ENCODE measurements around the gene HDAC7.

DNA sequence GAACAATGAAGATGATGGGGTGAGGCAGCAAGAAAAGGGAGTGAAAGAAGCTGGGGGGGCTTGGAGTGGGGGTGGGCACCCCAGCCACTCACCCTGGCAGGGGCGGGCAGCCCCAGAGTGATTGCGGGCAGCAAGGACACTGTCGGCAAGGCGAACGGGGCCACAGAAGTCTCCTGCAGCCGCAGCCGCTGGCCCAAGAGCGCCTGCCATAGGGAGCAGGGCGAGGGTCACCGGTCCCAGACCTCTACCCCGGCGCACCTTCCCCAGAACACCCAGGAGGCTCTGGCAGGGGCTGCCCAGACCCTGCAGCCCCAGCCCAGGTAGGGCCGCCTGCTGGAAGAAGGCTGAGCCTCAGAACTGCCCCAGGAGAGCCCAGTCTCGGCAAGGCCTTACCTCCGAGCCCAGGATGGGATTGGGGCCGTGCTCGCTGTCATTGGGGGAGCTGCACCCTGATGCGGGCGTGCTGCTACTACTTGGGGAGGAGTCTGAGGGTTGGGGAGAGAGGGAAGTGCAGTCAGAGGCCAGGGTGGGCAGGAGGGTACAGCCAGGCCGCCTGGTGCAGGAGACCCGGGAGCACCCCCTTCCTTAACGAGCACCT lies 23.8 kb downstream of the HDAC7 start:
- no peak for TF ChIP-seq POLR2A (IDR thresholded peaks at IDR 0.05)
- no peak for TF ChIP-seq CTCF (IDR thresholded peaks at IDR 0.05)

All from adrenal gland (tissue), 5 donors.